DND-41 (cell line): ENCODE data around the gene RGL4.

Experiments used
- EZH2 ChIP-seq: IDR thresholded peaks from 3 replicates; pipeline ENCODE4 v1.6.1; 2012; ENCODE audit warnings: borderline replicate concordance, low read depth, mild to moderate bottlenecking, moderate library complexity, low read length, inconsistent platforms; ENCODE audit not compliant: severe bottlenecking
- TF ChIP-seq, protein P1 (sequence below): IDR thresholded peaks from 2 replicates; pipeline ENCODE4 v1.5.1; 2012; ENCODE audit warnings: borderline replicate concordance, low read length, moderate library complexity, mild to moderate bottlenecking; ENCODE audit not compliant: poor library complexity, severe bottlenecking; ENCODE audit errors: extremely low read depth

- TF ChIP-seq, protein P1, sequence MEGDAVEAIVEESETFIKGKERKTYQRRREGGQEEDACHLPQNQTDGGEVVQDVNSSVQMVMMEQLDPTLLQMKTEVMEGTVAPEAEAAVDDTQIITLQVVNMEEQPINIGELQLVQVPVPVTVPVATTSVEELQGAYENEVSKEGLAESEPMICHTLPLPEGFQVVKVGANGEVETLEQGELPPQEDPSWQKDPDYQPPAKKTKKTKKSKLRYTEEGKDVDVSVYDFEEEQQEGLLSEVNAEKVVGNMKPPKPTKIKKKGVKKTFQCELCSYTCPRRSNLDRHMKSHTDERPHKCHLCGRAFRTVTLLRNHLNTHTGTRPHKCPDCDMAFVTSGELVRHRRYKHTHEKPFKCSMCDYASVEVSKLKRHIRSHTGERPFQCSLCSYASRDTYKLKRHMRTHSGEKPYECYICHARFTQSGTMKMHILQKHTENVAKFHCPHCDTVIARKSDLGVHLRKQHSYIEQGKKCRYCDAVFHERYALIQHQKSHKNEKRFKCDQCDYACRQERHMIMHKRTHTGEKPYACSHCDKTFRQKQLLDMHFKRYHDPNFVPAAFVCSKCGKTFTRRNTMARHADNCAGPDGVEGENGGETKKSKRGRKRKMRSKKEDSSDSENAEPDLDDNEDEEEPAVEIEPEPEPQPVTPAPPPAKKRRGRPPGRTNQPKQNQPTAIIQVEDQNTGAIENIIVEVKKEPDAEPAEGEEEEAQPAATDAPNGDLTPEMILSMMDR = no peak
- TF ChIP-seq EZH2 = no peak
These were observed 31.9 kb downstream of the RGL4 start for GRCh38 chr22:23722724-23723123.
